GM23248 (cell line): ENCODE data around the gene CD84.

Source experiments
- EZH2 ChIP-seq: fragments of 200-600 bp; sonication (generic); IDR thresholded peaks from 2 replicates; pipeline ENCODE4 v1.6.1; 2018; ENCODE audit warnings: antibody characterized with exemption, mild to moderate bottlenecking; ENCODE audit not compliant: insufficient read depth, poor library complexity, severe bottlenecking
- EZH2phosphoT487 ChIP-seq: fragments of 200-600 bp; sonication (generic); IDR thresholded peaks from 2 replicates; pipeline ENCODE4 v1.6.1; 2018; ENCODE audit warnings: antibody characterized with exemption, moderate library complexity, mild to moderate bottlenecking, low read depth; ENCODE audit not compliant: insufficient read depth

- TF ChIP-seq EZH2 = no peak
- TF ChIP-seq EZH2phosphoT487 = no peak
These were observed 58.3 kb downstream of the CD84 start for GRCh38 chr1:160520999-160521398.
